GM10248 (cell line): ENCODE measurements around the gene PLK1.

Experiments
- CTCF ChIA-PET: fragments of 300-600 bp; sonication (Branson Sonifier 250); formaldehyde crosslinking; extraction: SDS; loops from one replicate; lab custom pipeline; 2021; ENCODE audit warnings: antibody characterized with exemption; lab: Yijun Ruan, JAX
- POLR2A ChIA-PET: fragments of 350-650 bp; sonication (Branson Sonifier 250); formaldehyde crosslinking; extraction: SDS; loops from one replicate; lab custom pipeline; 2020; ENCODE audit warnings: antibody characterized with exemption; lab: Yijun Ruan, JAX
- DNase-seq: peaks from one replicate; pipeline ENCODE4 v3.0.0; 2012; ENCODE audit errors: extremely low spot score
- TF ChIP-seq, protein P1 (sequence below): IDR thresholded peaks from 2 replicates; pipeline ENCODE4 v1.5.1; 2012; ENCODE audit warnings: mild to moderate bottlenecking, low read depth; ENCODE audit errors: extremely low read depth, missing control alignments, control extremely low read depth

PLK1 gene

DNA sequence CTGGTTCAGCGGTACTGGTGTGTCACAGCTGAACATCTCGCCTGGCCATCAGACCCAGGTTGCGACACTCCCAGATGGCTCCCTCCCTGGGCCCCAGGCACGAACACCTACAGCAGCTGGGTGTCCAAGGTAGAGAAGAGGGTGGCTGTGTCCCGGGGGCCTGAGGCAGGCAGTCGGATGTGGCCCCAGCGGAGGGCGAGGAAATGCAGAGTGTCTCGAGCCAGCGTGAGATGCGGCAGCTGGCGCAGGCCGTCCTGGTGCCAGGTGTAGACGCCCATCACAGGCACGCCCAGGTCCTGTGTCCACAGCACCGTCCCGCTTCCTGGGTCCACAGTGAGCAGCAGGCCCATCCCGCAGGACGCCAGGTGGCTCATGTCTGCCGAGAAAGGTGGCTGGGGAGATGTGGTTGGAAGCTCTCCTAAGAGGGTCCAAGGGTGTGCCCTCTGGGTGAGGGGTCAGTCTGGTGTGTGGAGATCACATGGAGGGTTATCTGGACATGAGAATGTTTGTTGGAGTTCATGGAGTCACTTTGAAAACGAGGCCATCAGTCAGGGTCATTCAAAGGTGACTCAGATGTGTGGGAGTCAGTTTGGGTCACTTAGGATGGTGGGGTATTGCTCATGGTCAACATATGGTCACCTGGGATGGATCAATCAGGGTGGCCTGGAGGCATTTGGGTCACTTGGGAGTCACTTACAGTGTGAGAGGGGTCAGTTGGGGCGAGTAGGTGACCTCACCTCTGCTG is 26.3 kb downstream of the PLK1 start:
- ChIA-PET POLR2A (no interaction called here), CTCF (no interaction called here)
- TF ChIP-seq, protein P1, sequence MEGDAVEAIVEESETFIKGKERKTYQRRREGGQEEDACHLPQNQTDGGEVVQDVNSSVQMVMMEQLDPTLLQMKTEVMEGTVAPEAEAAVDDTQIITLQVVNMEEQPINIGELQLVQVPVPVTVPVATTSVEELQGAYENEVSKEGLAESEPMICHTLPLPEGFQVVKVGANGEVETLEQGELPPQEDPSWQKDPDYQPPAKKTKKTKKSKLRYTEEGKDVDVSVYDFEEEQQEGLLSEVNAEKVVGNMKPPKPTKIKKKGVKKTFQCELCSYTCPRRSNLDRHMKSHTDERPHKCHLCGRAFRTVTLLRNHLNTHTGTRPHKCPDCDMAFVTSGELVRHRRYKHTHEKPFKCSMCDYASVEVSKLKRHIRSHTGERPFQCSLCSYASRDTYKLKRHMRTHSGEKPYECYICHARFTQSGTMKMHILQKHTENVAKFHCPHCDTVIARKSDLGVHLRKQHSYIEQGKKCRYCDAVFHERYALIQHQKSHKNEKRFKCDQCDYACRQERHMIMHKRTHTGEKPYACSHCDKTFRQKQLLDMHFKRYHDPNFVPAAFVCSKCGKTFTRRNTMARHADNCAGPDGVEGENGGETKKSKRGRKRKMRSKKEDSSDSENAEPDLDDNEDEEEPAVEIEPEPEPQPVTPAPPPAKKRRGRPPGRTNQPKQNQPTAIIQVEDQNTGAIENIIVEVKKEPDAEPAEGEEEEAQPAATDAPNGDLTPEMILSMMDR, result no peak
- no peak for DNase-seq

DNA sequence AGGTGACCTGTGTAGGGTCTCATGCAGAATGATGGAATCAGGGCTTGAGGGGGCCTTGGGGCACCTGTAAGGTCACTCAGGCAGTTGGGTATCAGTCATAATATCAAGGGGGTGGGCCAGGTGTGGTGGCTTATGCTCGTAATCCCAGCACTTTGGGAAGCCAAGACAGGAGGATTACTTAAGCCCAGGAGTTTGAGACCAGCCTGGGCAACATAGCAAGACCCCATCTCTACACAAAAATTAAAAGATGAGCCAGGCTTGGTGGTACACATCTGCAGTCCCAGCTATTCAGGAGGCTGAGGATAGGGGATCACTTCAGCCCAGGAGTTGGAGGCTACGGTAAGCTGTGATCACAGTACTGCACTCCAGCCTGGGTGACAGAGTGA is 26.8 kb downstream of the PLK1 start:
- CTCF ChIA-PET, result no interaction called here
- TF ChIP-seq, protein P1, result no peak
- POLR2A ChIA-PET, result no interaction called here
- no peak for DNase-seq

DNA sequence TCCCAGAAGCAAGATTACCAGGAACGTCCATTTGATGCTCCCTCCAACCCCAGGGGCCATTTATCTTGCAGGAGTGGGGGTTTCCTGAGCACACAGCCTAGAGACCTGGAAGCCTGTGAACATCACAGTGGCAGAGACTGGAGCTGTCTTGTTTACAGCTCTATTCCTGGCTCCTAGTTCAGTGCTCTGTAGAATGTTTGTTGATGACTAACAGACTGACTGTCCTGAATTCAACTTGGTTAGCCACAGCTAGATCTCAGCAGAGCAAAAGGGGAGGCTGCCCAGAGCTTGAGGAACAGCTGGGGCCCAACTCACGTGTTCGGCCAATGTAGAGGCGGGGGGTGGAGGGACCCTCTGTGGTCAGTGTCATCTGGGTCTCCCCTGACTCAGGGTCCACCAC is 27.8 kb downstream of the PLK1 start:
- DNase-seq, result no peak
- ChIA-PET CTCF (interaction anchor here (0.9 kb wide), 1 partner anchor 19 kb away, joined by 3 read pairs; no protein-coding TSS in a partner anchor), POLR2A (no interaction called here)
- TF ChIP-seq, protein P1, result no peak

DNA sequence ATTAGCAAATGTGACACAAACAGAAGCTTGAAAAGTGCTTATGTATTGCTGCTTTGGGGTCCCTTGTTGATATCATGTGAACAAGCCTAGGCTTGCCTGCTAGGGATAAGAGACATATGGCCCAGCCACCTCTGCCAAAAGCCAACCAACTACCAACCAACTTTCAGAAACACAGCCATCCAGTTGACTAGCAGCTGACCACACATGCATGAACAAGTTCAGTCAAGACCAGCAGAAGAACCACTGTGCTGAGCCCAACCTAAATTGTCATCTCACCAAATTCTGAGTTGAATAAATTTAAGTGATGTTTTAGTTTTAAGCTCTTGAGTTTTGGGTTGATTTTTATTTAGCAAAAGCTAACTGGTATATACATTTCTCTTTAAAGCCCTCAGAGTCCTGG is 30.8 kb downstream of the PLK1 start:
- ChIA-PET POLR2A (no interaction called here), CTCF (interaction anchor here (1.1 to 2.3 kb wide), 2 partner anchors 15 to 18 kb away, joined by 4 to 10 read pairs; no protein-coding TSS in a partner anchor)
- TF ChIP-seq, protein P1, result no peak
- no peak for DNase-seq

DNA sequence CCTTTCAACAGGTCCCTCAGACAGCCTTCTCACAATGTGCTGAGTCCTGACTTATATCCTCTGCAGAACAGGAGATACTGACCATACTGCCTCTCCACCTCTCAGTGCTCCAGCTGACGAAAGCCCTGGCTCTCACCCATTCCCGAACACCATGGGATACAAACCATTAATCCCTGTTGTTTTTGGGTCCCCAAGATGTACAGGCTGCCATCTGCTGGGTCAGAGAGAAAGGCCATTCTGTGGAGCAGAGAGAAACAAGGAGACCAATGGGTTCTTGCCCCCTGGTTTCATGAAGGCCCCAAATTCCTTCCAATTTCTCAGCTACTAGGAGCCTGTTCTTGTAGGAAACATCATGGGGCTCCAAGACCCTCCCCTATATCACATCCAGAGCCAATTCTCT is 31.3 kb downstream of the PLK1 start:
- DNase-seq, result no peak
- CTCF ChIA-PET, result interaction anchor here (1.1 to 2.3 kb wide), 2 partner anchors 15 to 17 kb away, joined by 4 to 10 read pairs; no protein-coding TSS in a partner anchor
- POLR2A ChIA-PET, result no interaction called here
- TF ChIP-seq, protein P1, result no peak

DNA sequence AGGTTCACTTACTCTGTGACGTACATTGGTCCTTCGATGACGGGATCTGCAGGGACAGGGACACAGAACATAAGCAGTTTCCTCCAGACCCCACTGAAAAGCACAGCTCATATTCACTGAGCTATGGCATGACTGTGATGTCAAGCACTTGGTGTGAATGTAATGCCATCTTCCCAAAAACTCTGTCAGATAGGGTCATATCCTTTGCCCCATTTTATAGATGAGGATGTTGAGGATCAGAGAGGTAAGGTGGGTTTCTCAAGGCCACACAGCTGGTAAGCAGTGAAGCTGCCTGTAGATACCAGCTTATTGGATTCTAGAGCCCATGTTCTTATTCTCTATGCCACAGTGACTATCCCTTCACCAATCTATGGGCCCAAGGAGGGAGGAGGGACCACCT is 31.8 kb downstream of the PLK1 start:
- ChIA-PET POLR2A (no interaction called here), CTCF (interaction anchor here (1.3 to 2.3 kb wide), 2 partner anchors 14 to 17 kb away, joined by 3 to 10 read pairs; no protein-coding TSS in a partner anchor)
- no peak for DNase-seq
- TF ChIP-seq, protein P1, result no peak
